Skeletal muscle tissue (tissue), 4 donors: ENCODE measurements around the gene IPO9. TPM values are rescaled to one million over a fixed set of nuclear protein-coding genes. Genes with fewer than 3 reads are reported as not detected.

ENCODE experiments used
- H3K27ac ChIP-seq: one replicate; pipeline ENCODE4 v1.7.0; 2013; ENCODE audit warnings: mild to moderate bottlenecking, low read depth, low read length, inconsistent platforms
- H3K27me3 ChIP-seq, 3 donors: one replicate each; pipeline ENCODE4 v1.7.0; 2013; ENCODE audit warnings: low read length in 3 of 3; ENCODE audit not compliant: control insufficient read depth in 3 of 3, insufficient read depth in 3 of 3
- H3K36me3 ChIP-seq, 3 donors: one replicate each; pipeline ENCODE4 v1.7.0; 2013; ENCODE audit warnings: low read length in 3 of 3; ENCODE audit not compliant: control insufficient read depth in 3 of 3, insufficient read depth in 3 of 3
- H3K4me1 ChIP-seq, 3 donors: one replicate each; pipeline ENCODE4 v1.7.0; 2013; ENCODE audit warnings: low read length in 3 of 3, mild to moderate bottlenecking in 3 of 3; ENCODE audit not compliant: control insufficient read depth in 3 of 3, insufficient read depth in 3 of 3
- H3K4me3 ChIP-seq, 3 donors: one replicate each; pipeline ENCODE4 v1.7.0; 2013; ENCODE audit warnings: low read length in 3 of 3
- H3K9ac ChIP-seq, 3 donors: one replicate each; pipeline ENCODE4 v1.7.0; 2013; ENCODE audit warnings: low read length in 3 of 3, mild to moderate bottlenecking in 3 of 3, moderate library complexity in 2 of 3, low read depth in 1 of 3
- H3K9me3 ChIP-seq, 3 donors: one replicate each; pipeline ENCODE4 v1.7.0; 2013; ENCODE audit warnings: low read length in 3 of 3; ENCODE audit not compliant: control insufficient read depth in 3 of 3
- total RNA-seq: library from RNA; depleted of rRNA; stranded (reverse); fragments of >200 nt; gene quantifications from one replicate; pipeline ENCODE4 v1.2.3, GENCODE V29; 2014
- donor health status: Osteomylitis.

The IPO9 gene
- total RNA-seq, 1 donor from 2014 or later, result 19.3 TPM

- H3K36me3 ChIP-seq, result peaks cover 0 to 15% (median 7%) of the 10 kb centered on the region in 3 donors
These were observed 39.7 kb upstream of the IPO9 start for GRCh38 chr1:201789245-201789644.

GRCh38 chr1:201790261-201790660, 38.7 kb upstream of the IPO9 start:
- Histone ChIP-seq H3K9ac (no peak overlapping the region), H3K4me1 (peaks cover 43 to 47% (median 44%) of the 10 kb centered on the region in 3 donors), H3K36me3 (peaks cover 0 to 25% (median 7%) of the 10 kb centered on the region in 3 donors)

More at GRCh38 chr1:201789245-201789644, 39.7 kb upstream of the IPO9 start:
- Histone ChIP-seq H3K4me1 (peaks cover 43 to 47% (median 44%) of the 10 kb centered on the region in 3 donors), H3K4me3 (no peak overlapping the region), H3K9me3 (no peaks in the 10 kb centered on the region), H3K27me3 (peaks cover 0 to 11% (median 0%) of the 10 kb centered on the region in 3 donors), H3K27ac (peak overlapping the region; percentile 74), H3K9ac (no peak overlapping the region)

GRCh38 chr1:201791051-201791778, 37.7 kb upstream of the IPO9 start:
- no peak overlapping the region for H3K9ac ChIP-seq
- H3K27me3 ChIP-seq, result peaks cover 0 to 11% (median 0%) of the 10 kb centered on the region in 3 donors
- peaks cover 43 to 46% (median 44%) of the 10 kb centered on the region in 3 donors for H3K4me1 ChIP-seq
- no peak overlapping the region for H3K4me3 ChIP-seq
- H3K36me3 ChIP-seq, result peaks cover 0 to 22% (median 7%) of the 10 kb centered on the region in 3 donors
- no peaks in the 10 kb centered on the region for H3K9me3 ChIP-seq
- H3K27ac ChIP-seq, result peak overlapping the region; percentile 74

More at GRCh38 chr1:201790261-201790660, 38.7 kb upstream of the IPO9 start:
- no peaks in the 10 kb centered on the region for H3K9me3 ChIP-seq
- H3K4me3 ChIP-seq, result no peak overlapping the region
- H3K27me3 ChIP-seq, result peaks cover 0 to 11% (median 0%) of the 10 kb centered on the region in 3 donors
- peak overlapping the region; percentile 74 for H3K27ac ChIP-seq

GRCh38 chr1:201791779-201792173, 37.2 kb upstream of the IPO9 start:
- H3K36me3 ChIP-seq, result peaks cover 0 to 20% (median 4%) of the 10 kb centered on the region in 3 donors
- H3K4me3 ChIP-seq, result no peak overlapping the region
- peaks cover 38 to 42% (median 40%) of the 10 kb centered on the region in 3 donors for H3K4me1 ChIP-seq
- H3K27me3 ChIP-seq, result peaks cover 0 to 11% (median 0%) of the 10 kb centered on the region in 3 donors
- H3K9me3 ChIP-seq, result no peaks in the 10 kb centered on the region
- no peak overlapping the region for H3K9ac ChIP-seq
- peak overlapping the region; percentile 74 for H3K27ac ChIP-seq

GRCh38 chr1:201792534-201793305, 36.2 kb upstream of the IPO9 start:
- peak overlapping the region; percentile 74 for H3K27ac ChIP-seq
- no peaks in the 10 kb centered on the region for H3K9me3 ChIP-seq
- H3K4me3 ChIP-seq, result no peak overlapping the region
- H3K27me3 ChIP-seq, result peaks cover 0 to 11% (median 0%) of the 10 kb centered on the region in 3 donors
- peaks cover 35 to 37% (median 36%) of the 10 kb centered on the region in 3 donors for H3K4me1 ChIP-seq
- H3K36me3 ChIP-seq, result peaks cover 0 to 16% (median 2%) of the 10 kb centered on the region in 3 donors
- H3K9ac ChIP-seq, result no peak overlapping the region

- Histone ChIP-seq H3K9ac (no peak overlapping the region), H3K27ac (no peak overlapping the region), H3K27me3 (peaks cover 0 to 11% (median 0%) of the 10 kb centered on the region in 3 donors), H3K9me3 (no peaks in the 10 kb centered on the region), H3K36me3 (peaks cover 0 to 19% (median 0%) of the 10 kb centered on the region in 3 donors), H3K4me1 (peaks cover 35 to 37% (median 36%) of the 10 kb centered on the region in 3 donors), H3K4me3 (no peak overlapping the region)
These were observed 35.5 kb upstream of the IPO9 start for GRCh38 chr1:201793306-201793925.

- peaks cover 0 to 17% (median 0%) of the 10 kb centered on the region in 3 donors for H3K36me3 ChIP-seq
- peaks cover 26 to 32% (median 27%) of the 10 kb centered on the region in 3 donors for H3K4me1 ChIP-seq
- H3K27me3 ChIP-seq, result peaks cover 0 to 7% (median 0%) of the 10 kb centered on the region in 3 donors
- H3K27ac ChIP-seq, result no peak overlapping the region
- H3K4me3 ChIP-seq, result no peak overlapping the region
- H3K9me3 ChIP-seq, result no peaks in the 10 kb centered on the region
- no peak overlapping the region for H3K9ac ChIP-seq
These were observed 33.9 kb upstream of the IPO9 start for GRCh38 chr1:201795066-201795465.

- peaks cover 0 to 21% (median 5%) of the 10 kb centered on the region in 3 donors for H3K36me3 ChIP-seq
- no peaks in the 10 kb centered on the region for H3K4me1 ChIP-seq
- no peaks in the 10 kb centered on the region for H3K9me3 ChIP-seq
- H3K4me3 ChIP-seq, result no peak overlapping the region
- no peaks in the 10 kb centered on the region for H3K27me3 ChIP-seq
- H3K27ac ChIP-seq, result no peak overlapping the region
- no peak overlapping the region for H3K9ac ChIP-seq
These were observed 28.7 kb upstream of the IPO9 start for GRCh38 chr1:201800246-201800645.

GRCh38 chr1:201806801-201807200, 22.2 kb upstream of the IPO9 start:
- H3K36me3 ChIP-seq, result peaks cover 17 to 65% (median 33%) of the 10 kb centered on the region in 3 donors

More at GRCh38 chr1:201806801-201807200, 22.2 kb upstream of the IPO9 start:
- no peaks in the 10 kb centered on the region for H3K9me3 ChIP-seq
- H3K4me1 ChIP-seq, result no peaks in the 10 kb centered on the region
- no peak overlapping the region for H3K9ac ChIP-seq
- no peak overlapping the region for H3K27ac ChIP-seq
- H3K27me3 ChIP-seq, result no peaks in the 10 kb centered on the region
- no peak overlapping the region for H3K4me3 ChIP-seq
